GM12878 (cell line): Measurements from ENCODE around the gene RSAD2. TPM values are rescaled to one million over a fixed set of nuclear protein-coding genes. Genes with fewer than 3 reads are reported as not detected.

Experiments
- BCL11A ChIP-seq: IDR thresholded peaks from 2 replicates; pipeline ENCODE4 v1.6.1; 2011; ENCODE audit warnings: low read depth, low read length
- BRCA1 ChIP-seq: IDR thresholded peaks from 2 replicates; pipeline ENCODE4 v1.6.1; 2011; ENCODE audit warnings: low read depth, low read length, improper control_type of control experiment
- CBX3 ChIP-seq: fragments of 200-600 bp; sonication (generic); IDR thresholded peaks from 2 replicates; pipeline ENCODE4 v1.6.1; 2016; ENCODE audit warnings: low read depth, borderline replicate concordance
- ESRRA ChIP-seq: IDR thresholded peaks from 2 replicates; pipeline ENCODE4 v1.6.1; 2012; ENCODE audit warnings: mild to moderate bottlenecking, low read length, improper control_type of control experiment
- FOXM1 ChIP-seq: IDR thresholded peaks from 2 replicates; pipeline ENCODE4 v1.6.1; 2012; ENCODE audit warnings: low read depth, mild to moderate bottlenecking, inconsistent platforms, low read length, moderate library complexity
- HCFC1 ChIP-seq: fragments of 150-350 bp; IDR thresholded peaks from 2 replicates; pipeline ENCODE4 v1.6.1; 2014; ENCODE audit warnings: low read length
- KAT2A ChIP-seq: conservative IDR thresholded peaks from 2 replicates; pipeline ENCODE4 v1.6.1; 2011; ENCODE audit warnings: low read depth, low read length; ENCODE audit not compliant: control insufficient read depth
- PML ChIP-seq: IDR thresholded peaks from 2 replicates; pipeline ENCODE4 v1.6.1; 2012; ENCODE audit warnings: low read length, inconsistent platforms
- SMAD1 ChIP-seq: fragments of 450-650 bp; IDR thresholded peaks from 2 replicates; pipeline ENCODE4 v1.6.1; 2018; ENCODE audit warnings: mild to moderate bottlenecking, low read depth; ENCODE audit not compliant: partially characterized antibody
- SRF ChIP-seq, 2 experiments: IDR thresholded peaks; 2 replicates each; pipeline ENCODE4 v1.6.1; 2011; ENCODE audit warnings: low read depth in 2 of 2, low read length in 2 of 2, mild to moderate bottlenecking in 1 of 2, moderate library complexity in 1 of 2
- ZNF384 ChIP-seq: IDR thresholded peaks from 2 replicates; pipeline ENCODE4 v1.6.1; 2012; ENCODE audit warnings: low read depth, mild to moderate bottlenecking, low read length, improper control_type of control experiment, borderline replicate concordance
- polyA plus RNA-seq, 11 experiments: library from polyadenylated mRNA; depleted of rRNA in 4 of 11; unstranded in 6 of 11; stranded (reverse) in 5 of 11; fragments of >200 nt; fragmentation: Nextera tagmentation in 4 of 11; fragmentation: Illumina TruSeq in 1 of 11; extraction: Ambion mirVana in 4 of 11; extraction: Trizol in 1 of 11; gene quantifications; 1 replicate in 1 of 11; 2 replicates in 10 of 11; pipeline versions ENCODE4 v1.2.1 to v1.2.3, GENCODE V29; 2011 to 2016; ENCODE audit warnings: inconsistent platforms in 2 of 11, missing spikeins in 2 of 11, low read depth in 1 of 11
- total RNA-seq, 4 experiments: library from RNA; depleted of rRNA in 3 of 4; stranded (reverse); fragments of >200 nt in 3 of 4; fragmentation: Illumina TruSeq in 1 of 4; extraction: Trizol in 1 of 4; gene quantifications; 2 replicates each; pipeline versions ENCODE4 v1.2.1 to v1.2.3, GENCODE V29; 2013 to 2021
- TF ChIP-seq, protein P1 (sequence below): IDR thresholded peaks from 2 replicates; pipeline ENCODE4 v1.6.1; 2012; ENCODE audit warnings: improper control_type of control experiment, low read depth, low read length; ENCODE audit not compliant: insufficient replicate concordance
- TF ChIP-seq, protein P2 (sequence below): fragments of 150-350 bp; IDR thresholded peaks from 2 replicates; pipeline ENCODE4 v1.6.1; 2016; ENCODE audit warnings: low read depth, low read length
- TF ChIP-seq, protein P3 (sequence below): fragments of 450-650 bp; conservative IDR thresholded peaks from 2 replicates; pipeline ENCODE4 v1.6.1; 2017; ENCODE audit warnings: mild to moderate bottlenecking, moderate library complexity
- TF ChIP-seq, protein P4 (sequence below): IDR thresholded peaks from 2 replicates; pipeline ENCODE4 v1.6.1; 2011; ENCODE audit warnings: borderline replicate concordance, low read depth, mild to moderate bottlenecking, moderate library complexity, mixed read lengths, low read length; ENCODE audit not compliant: insufficient read depth; ENCODE audit errors: extremely low read length

Gene RSAD2
- total and polyA plus RNA-seq, 10 of the 15 experiments (the other 5 are each of a cell fraction or from before 2014, with no cell fraction given) = 0.24 to 0.90 (median 0.69) TPM

DNA sequence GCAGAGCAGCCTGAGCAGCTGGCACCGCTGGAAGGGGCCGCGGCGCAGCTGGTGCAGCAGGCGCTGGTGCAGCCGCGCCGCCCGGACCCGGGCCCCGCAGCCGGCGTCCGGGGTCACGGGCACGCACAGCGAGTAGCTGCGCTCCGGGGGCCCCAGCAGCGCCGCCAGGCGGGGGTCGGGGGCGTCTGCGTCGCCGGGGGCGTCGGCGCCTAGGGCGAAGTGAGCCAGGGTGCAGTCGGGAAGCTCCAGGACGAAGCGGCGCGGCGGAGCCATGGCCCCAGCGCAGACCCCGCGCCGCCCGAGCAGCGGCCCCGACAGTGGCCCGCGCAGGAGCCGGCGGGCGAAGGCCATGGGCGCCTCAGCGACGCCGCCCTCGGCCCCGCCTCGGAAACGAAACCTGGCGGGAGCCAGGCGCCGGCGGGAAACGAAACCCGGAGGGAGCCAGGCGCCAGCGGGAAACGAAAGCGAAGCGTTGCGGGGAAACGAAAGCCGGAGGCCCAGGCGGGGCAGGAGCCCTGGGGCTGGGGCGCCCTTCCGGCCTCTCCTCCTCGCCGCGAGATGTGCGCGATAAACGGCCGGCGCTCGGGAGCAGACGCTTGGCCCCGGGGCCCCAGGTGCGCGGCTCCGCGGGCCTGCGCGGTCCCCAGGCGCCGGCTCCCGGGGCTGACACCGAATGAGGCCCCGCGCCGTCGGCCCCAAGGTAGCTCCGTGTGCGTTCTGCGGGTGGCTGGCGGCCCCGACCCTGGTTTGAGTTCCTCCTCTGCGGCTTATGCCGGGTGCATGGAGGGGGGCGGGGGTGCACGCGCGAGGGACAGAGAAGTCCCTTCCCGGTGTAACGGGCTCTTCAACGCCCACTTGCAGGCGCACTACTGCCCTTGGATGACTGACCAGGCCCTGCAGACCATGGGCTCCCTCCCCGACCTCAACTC, 12.0 kb upstream of the RSAD2 start, which contains the start of gene CMPK2 (continued):
- TF ChIP-seq, protein P1, sequence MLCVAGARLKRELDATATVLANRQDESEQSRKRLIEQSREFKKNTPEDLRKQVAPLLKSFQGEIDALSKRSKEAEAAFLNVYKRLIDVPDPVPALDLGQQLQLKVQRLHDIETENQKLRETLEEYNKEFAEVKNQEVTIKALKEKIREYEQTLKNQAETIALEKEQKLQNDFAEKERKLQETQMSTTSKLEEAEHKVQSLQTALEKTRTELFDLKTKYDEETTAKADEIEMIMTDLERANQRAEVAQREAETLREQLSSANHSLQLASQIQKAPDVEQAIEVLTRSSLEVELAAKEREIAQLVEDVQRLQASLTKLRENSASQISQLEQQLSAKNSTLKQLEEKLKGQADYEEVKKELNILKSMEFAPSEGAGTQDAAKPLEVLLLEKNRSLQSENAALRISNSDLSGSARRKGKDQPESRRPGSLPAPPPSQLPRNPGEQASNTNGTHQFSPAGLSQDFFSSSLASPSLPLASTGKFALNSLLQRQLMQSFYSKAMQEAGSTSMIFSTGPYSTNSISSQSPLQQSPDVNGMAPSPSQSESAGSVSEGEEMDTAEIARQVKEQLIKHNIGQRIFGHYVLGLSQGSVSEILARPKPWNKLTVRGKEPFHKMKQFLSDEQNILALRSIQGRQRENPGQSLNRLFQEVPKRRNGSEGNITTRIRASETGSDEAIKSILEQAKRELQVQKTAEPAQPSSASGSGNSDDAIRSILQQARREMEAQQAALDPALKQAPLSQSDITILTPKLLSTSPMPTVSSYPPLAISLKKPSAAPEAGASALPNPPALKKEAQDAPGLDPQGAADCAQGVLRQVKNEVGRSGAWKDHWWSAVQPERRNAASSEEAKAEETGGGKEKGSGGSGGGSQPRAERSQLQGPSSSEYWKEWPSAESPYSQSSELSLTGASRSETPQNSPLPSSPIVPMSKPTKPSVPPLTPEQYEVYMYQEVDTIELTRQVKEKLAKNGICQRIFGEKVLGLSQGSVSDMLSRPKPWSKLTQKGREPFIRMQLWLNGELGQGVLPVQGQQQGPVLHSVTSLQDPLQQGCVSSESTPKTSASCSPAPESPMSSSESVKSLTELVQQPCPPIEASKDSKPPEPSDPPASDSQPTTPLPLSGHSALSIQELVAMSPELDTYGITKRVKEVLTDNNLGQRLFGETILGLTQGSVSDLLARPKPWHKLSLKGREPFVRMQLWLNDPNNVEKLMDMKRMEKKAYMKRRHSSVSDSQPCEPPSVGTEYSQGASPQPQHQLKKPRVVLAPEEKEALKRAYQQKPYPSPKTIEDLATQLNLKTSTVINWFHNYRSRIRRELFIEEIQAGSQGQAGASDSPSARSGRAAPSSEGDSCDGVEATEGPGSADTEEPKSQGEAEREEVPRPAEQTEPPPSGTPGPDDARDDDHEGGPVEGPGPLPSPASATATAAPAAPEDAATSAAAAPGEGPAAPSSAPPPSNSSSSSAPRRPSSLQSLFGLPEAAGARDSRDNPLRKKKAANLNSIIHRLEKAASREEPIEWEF = no peak
- no peak for TF ChIP-seq ESRRA
- TF ChIP-seq BRCA1 = no peak
- TF ChIP-seq, protein P2, sequence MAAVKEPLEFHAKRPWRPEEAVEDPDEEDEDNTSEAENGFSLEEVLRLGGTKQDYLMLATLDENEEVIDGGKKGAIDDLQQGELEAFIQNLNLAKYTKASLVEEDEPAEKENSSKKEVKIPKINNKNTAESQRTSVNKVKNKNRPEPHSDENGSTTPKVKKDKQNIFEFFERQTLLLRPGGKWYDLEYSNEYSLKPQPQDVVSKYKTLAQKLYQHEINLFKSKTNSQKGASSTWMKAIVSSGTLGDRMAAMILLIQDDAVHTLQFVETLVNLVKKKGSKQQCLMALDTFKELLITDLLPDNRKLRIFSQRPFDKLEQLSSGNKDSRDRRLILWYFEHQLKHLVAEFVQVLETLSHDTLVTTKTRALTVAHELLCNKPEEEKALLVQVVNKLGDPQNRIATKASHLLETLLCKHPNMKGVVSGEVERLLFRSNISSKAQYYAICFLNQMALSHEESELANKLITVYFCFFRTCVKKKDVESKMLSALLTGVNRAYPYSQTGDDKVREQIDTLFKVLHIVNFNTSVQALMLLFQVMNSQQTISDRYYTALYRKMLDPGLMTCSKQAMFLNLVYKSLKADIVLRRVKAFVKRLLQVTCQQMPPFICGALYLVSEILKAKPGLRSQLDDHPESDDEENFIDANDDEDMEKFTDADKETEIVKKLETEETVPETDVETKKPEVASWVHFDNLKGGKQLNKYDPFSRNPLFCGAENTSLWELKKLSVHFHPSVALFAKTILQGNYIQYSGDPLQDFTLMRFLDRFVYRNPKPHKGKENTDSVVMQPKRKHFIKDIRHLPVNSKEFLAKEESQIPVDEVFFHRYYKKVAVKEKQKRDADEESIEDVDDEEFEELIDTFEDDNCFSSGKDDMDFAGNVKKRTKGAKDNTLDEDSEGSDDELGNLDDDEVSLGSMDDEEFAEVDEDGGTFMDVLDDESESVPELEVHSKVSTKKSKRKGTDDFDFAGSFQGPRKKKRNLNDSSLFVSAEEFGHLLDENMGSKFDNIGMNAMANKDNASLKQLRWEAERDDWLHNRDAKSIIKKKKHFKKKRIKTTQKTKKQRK = no peak
- no peak for TF ChIP-seq ZNF384
- no peak for TF ChIP-seq FOXM1
- TF ChIP-seq, protein P3, sequence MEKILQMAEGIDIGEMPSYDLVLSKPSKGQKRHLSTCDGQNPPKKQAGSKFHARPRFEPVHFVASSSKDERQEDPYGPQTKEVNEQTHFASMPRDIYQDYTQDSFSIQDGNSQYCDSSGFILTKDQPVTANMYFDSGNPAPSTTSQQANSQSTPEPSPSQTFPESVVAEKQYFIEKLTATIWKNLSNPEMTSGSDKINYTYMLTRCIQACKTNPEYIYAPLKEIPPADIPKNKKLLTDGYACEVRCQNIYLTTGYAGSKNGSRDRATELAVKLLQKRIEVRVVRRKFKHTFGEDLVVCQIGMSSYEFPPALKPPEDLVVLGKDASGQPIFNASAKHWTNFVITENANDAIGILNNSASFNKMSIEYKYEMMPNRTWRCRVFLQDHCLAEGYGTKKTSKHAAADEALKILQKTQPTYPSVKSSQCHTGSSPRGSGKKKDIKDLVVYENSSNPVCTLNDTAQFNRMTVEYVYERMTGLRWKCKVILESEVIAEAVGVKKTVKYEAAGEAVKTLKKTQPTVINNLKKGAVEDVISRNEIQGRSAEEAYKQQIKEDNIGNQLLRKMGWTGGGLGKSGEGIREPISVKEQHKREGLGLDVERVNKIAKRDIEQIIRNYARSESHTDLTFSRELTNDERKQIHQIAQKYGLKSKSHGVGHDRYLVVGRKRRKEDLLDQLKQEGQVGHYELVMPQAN = no peak
- TF ChIP-seq HCFC1 = no peak
- no peak for TF ChIP-seq PML
- no peak for TF ChIP-seq CBX3
- TF ChIP-seq, protein P4, sequence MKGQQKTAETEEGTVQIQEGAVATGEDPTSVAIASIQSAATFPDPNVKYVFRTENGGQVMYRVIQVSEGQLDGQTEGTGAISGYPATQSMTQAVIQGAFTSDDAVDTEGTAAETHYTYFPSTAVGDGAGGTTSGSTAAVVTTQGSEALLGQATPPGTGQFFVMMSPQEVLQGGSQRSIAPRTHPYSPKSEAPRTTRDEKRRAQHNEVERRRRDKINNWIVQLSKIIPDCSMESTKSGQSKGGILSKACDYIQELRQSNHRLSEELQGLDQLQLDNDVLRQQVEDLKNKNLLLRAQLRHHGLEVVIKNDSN = no peak
- TF ChIP-seq BCL11A = no peak
- TF ChIP-seq SRF (IDR thresholded peaks at IDR 0.05; ENCODE audit: low read depth in 2 of 2, low read length in 2 of 2) = no peak
- no peak for TF ChIP-seq KAT2A
- TF ChIP-seq SMAD1 = no peak
